Jurkat, Clone E6-1 (cell line): ENCODE results near the gene GOLGA8S. TPM values are rescaled to one million over a fixed set of nuclear protein-coding genes. Genes with fewer than 3 reads are reported as not detected.
"Not testable (repeated sequence)": the region's sequence is repeated elsewhere in the genome, so short reads cannot be mapped to it uniquely, and the experiment has no call there.

Experiments used
- DNase-seq: peaks from one replicate; pipeline ENCODE4 v3.0.0-alpha.2; 2011; ENCODE audit warnings: low read depth, low spot score
- H3K4me3 ChIP-seq: 2 replicates; pipeline ENCODE4 v1.5.1; 2011; ENCODE audit warnings: mild to moderate bottlenecking, low read length, control low read depth, moderate library complexity
- polyA plus RNA-seq: library from polyadenylated mRNA; unstranded; fragments of >200 nt; gene quantifications from one replicate; pipeline ENCODE4 v1.2.1, GENCODE V29; 2012; ENCODE audit warnings: missing spikeins; ENCODE audit not compliant: insufficient read length, insufficient read depth

The GOLGA8S gene
- polyA plus RNA-seq, result 0.45 TPM

- DNase-seq, H3K4me3 ChIP-seq: not testable (repeated sequence)
Measured at GRCh38 chr15:23354448-23354847, at the start of gene GOLGA8S. Gene GOLGA8S (plus strand): TSS chr15:23354748. CDS start chr15:23354810, 62 bp downstream.

- DNase-seq, H3K4me3 ChIP-seq: not testable (repeated sequence)
Measured at GRCh38 chr15:23304805-23305204, 49.7 kb upstream of the GOLGA8S start.

GRCh38 chr15:23305921-23306320 lies 48.6 kb upstream of the GOLGA8S start:
- not testable (repeated sequence) for DNase-seq, H3K4me3 ChIP-seq

- not testable (repeated sequence) for H3K4me3 ChIP-seq, DNase-seq
Measured at GRCh38 chr15:23311233-23311632, 43.3 kb upstream of the GOLGA8S start.

GRCh38 chr15:23334096-23334495 lies 20.5 kb upstream of the GOLGA8S start, which contains the start of gene GOLGA6L26:
Gene GOLGA6L26 (minus strand): TSS chr15:23334196. CDS start chr15:23334135, 61 bp downstream.
- DNase-seq, H3K4me3 ChIP-seq: not testable (repeated sequence)

GRCh38 chr15:23362622-23363021 lies 8.1 kb downstream of the GOLGA8S start:
- not testable (repeated sequence) for DNase-seq, H3K4me3 ChIP-seq

GRCh38 chr15:23364261-23364660 lies 9.7 kb downstream of the GOLGA8S start:
- not testable (repeated sequence) for H3K4me3 ChIP-seq, DNase-seq

- DNase-seq, result no peak
- H3K4me3 ChIP-seq, result no peak overlapping the region
Measured at GRCh38 chr15:23370578-23370977, 16.0 kb downstream of the GOLGA8S start.

- not testable (repeated sequence) for H3K4me3 ChIP-seq
Measured at GRCh38 chr15:23371134-23371533, 16.6 kb downstream of the GOLGA8S start.

GRCh38 chr15:23371868-23372267 lies 17.3 kb downstream of the GOLGA8S start:
- DNase-seq, H3K4me3 ChIP-seq: not testable (repeated sequence)

More at GRCh38 chr15:23371134-23371533, 16.6 kb downstream of the GOLGA8S start:
- DNase-seq, result not testable (repeated sequence)

GRCh38 chr15:23372284-23372683 lies 17.7 kb downstream of the GOLGA8S start:
- no peak for DNase-seq
- H3K4me3 ChIP-seq, result no peak overlapping the region

- not testable (repeated sequence) for H3K4me3 ChIP-seq, DNase-seq
Measured at GRCh38 chr15:23372891-23373600, 18.5 kb downstream of the GOLGA8S start.

- not testable (repeated sequence) for DNase-seq, H3K4me3 ChIP-seq
Measured at GRCh38 chr15:23374226-23374625, 19.7 kb downstream of the GOLGA8S start.

- not testable (repeated sequence) for H3K4me3 ChIP-seq, DNase-seq
Measured at GRCh38 chr15:23378946-23379345, 24.4 kb downstream of the GOLGA8S start.

GRCh38 chr15:23380700-23381099 lies 26.2 kb downstream of the GOLGA8S start:
- H3K4me3 ChIP-seq, DNase-seq: not testable (repeated sequence)

GRCh38 chr15:23381192-23381591 lies 26.6 kb downstream of the GOLGA8S start:
- H3K4me3 ChIP-seq, DNase-seq: not testable (repeated sequence)

- no peak overlapping the region for H3K4me3 ChIP-seq
- DNase-seq, result peak; percentile 69
Measured at GRCh38 chr15:23384371-23384770, 29.8 kb downstream of the GOLGA8S start.

GRCh38 chr15:23385886-23386430 lies 31.4 kb downstream of the GOLGA8S start:
- peak; percentile 18 for DNase-seq
- H3K4me3 ChIP-seq, result no peak overlapping the region

GRCh38 chr15:23387621-23388190 lies 33.2 kb downstream of the GOLGA8S start:
- no peak for DNase-seq

More at GRCh38 chr15:23387621-23388190, 33.2 kb downstream of the GOLGA8S start:
- no peak overlapping the region for H3K4me3 ChIP-seq
